ENCODE data around the gene IMMP2L.

Gene IMMP2L

GRCh38 chr7:111388912-111389311 is 173.4 kb downstream of the IMMP2L start:
- no peak for DNase-seq

- DNase-seq, result no peak
Measured at GRCh38 chr7:111388016-111388415, 174.3 kb downstream of the IMMP2L start.

GRCh38 chr7:111384065-111384891 is 178.0 kb downstream of the IMMP2L start:
- DNase-seq, result no peak

GRCh38 chr7:111383133-111383532 is 179.2 kb downstream of the IMMP2L start:
- no peak for DNase-seq

GRCh38 chr7:111381590-111381989 is 180.7 kb downstream of the IMMP2L start:
- no peak for DNase-seq

GRCh38 chr7:111380945-111381344 is 181.3 kb downstream of the IMMP2L start:
- DNase-seq, result no peak

GRCh38 chr7:111374027-111374426 is 188.3 kb downstream of the IMMP2L start:
- no peak for DNase-seq

GRCh38 chr7:111371437-111371836 is 190.9 kb downstream of the IMMP2L start:
- no peak for DNase-seq

GRCh38 chr7:111370002-111370401 is 192.3 kb downstream of the IMMP2L start:
- DNase-seq, result no peak

- DNase-seq, result no peak
Measured at GRCh38 chr7:111368381-111369065, 193.8 kb downstream of the IMMP2L start.

GRCh38 chr7:111364413-111364812 is 197.9 kb downstream of the IMMP2L start:
- DNase-seq, result no peak

- DNase-seq, result no peak
Measured at GRCh38 chr7:111363099-111363498, 199.2 kb downstream of the IMMP2L start.

GRCh38 chr7:111362506-111363054 is 199.7 kb downstream of the IMMP2L start:
- no peak for DNase-seq

GRCh38 chr7:111358915-111359314 is 203.4 kb downstream of the IMMP2L start:
- no peak for DNase-seq

GRCh38 chr7:111357691-111358090 is 204.6 kb downstream of the IMMP2L start:
- DNase-seq, result no peak

GRCh38 chr7:111356941-111357340 is 205.4 kb downstream of the IMMP2L start:
- no peak for DNase-seq

- no peak for DNase-seq
Measured at GRCh38 chr7:111352319-111352718, 210.0 kb downstream of the IMMP2L start.

GRCh38 chr7:111346219-111346618 is 216.1 kb downstream of the IMMP2L start:
- DNase-seq, result no peak

- no peak for DNase-seq
Measured at GRCh38 chr7:111343017-111343416, 219.3 kb downstream of the IMMP2L start.

- DNase-seq, result no peak
Measured at GRCh38 chr7:111339006-111339405, 223.3 kb downstream of the IMMP2L start.

- DNase-seq, result no peak
Measured at GRCh38 chr7:111333010-111333409, 229.3 kb downstream of the IMMP2L start.

- DNase-seq, result no peak
Measured at GRCh38 chr7:111330235-111330523, 232.1 kb downstream of the IMMP2L start.

GRCh38 chr7:111329367-111330234 is 232.7 kb downstream of the IMMP2L start:
- DNase-seq, result no peak

Data from CD4-positive, alpha-beta T cell treated with Interleukin-17A for 1 hour (primary cell).